MM.1S (cell line): ENCODE data around the gene LYZL6.

Experiments
- DNase-seq: peaks from one replicate; pipeline ENCODE4 v3.0.0-alpha.2; 2015
- H2AFZ ChIP-seq: fragments of 300-600 bp; sonication (generic); 2 replicates; pipeline ENCODE4 v1.6.0; 2016; ENCODE audit warnings: antibody characterized with exemption, low read length
- H3F3A ChIP-seq: fragments of 300-600 bp; sonication (generic); 2 replicates; pipeline ENCODE4 v1.6.1; 2016; ENCODE audit warnings: mild to moderate bottlenecking, antibody characterized with exemption, low read length, moderate library complexity, mixed read lengths; ENCODE audit not compliant: insufficient read depth
- H3K27ac ChIP-seq: fragments of 300-600 bp; sonication (generic); 2 replicates; pipeline ENCODE4 v1.5.1; 2016; ENCODE audit warnings: mild to moderate bottlenecking, low read length
- H3K27me3 ChIP-seq: fragments of 300-600 bp; sonication (generic); replicated peaks from 2 replicates; pipeline ENCODE4 v1.6.0; 2016; ENCODE audit warnings: low read length; ENCODE audit not compliant: insufficient read depth
- H3K36me3 ChIP-seq: fragments of 300-600 bp; sonication (generic); replicated peaks from 2 replicates; pipeline ENCODE4 v1.6.1; 2016; ENCODE audit warnings: mild to moderate bottlenecking, low read length, mixed read lengths; ENCODE audit not compliant: insufficient read depth
- H3K4me1 ChIP-seq: fragments of 300-600 bp; sonication (generic); 2 replicates; pipeline ENCODE4 v1.6.1; 2016; ENCODE audit warnings: low read length, mixed read lengths
- H3K4me2 ChIP-seq: fragments of 300-600 bp; sonication (generic); 2 replicates; pipeline ENCODE4 v1.6.0; 2016; ENCODE audit warnings: low read depth, low read length
- H3K4me3 ChIP-seq: fragments of 300-600 bp; sonication (generic); 2 replicates; pipeline ENCODE4 v1.5.1; 2016; ENCODE audit warnings: low read length, mixed read lengths
- H3K79me2 ChIP-seq: fragments of 300-600 bp; sonication (generic); 2 replicates; pipeline ENCODE4 v1.6.1; 2016; ENCODE audit warnings: mixed run types, low read length, mixed read lengths
- H3K9ac ChIP-seq: fragments of 300-600 bp; sonication (generic); 2 replicates; pipeline ENCODE4 v1.6.1; 2016; ENCODE audit warnings: low read length, mixed read lengths
- H3K9me2 ChIP-seq: fragments of 300-600 bp; sonication (generic); replicated peaks from 2 replicates; pipeline ENCODE4 v1.6.1; 2016; ENCODE audit warnings: mild to moderate bottlenecking, low read length, mixed read lengths; ENCODE audit not compliant: insufficient read depth
- H3K9me3 ChIP-seq: fragments of 300-600 bp; sonication (generic); replicated peaks from 2 replicates; pipeline ENCODE4 v1.6.1; 2016; ENCODE audit warnings: mild to moderate bottlenecking, low read length, mixed read lengths; ENCODE audit not compliant: insufficient read depth
- H4K20me1 ChIP-seq: fragments of 300-600 bp; sonication (generic); 2 replicates; pipeline ENCODE4 v1.6.1; 2016; ENCODE audit warnings: mild to moderate bottlenecking, low read length, moderate library complexity, mixed read lengths; ENCODE audit not compliant: insufficient read depth
- EZH2 ChIP-seq: fragments of 300-600 bp; sonication (generic); optimal IDR thresholded peaks from 2 replicates; pipeline ENCODE3; 2017; ENCODE audit warnings: low read depth, mild to moderate bottlenecking, antibody characterized with exemption, low read length, mixed read lengths
- EZH2phosphoT487 ChIP-seq: fragments of 300-600 bp; sonication (generic); IDR thresholded peaks from 2 replicates; pipeline ENCODE4 v1.6.1; 2018; ENCODE audit warnings: antibody characterized with exemption, low read length
- TF ChIP-seq, protein P1 (sequence below): fragments of 300-600 bp; sonication (generic); IDR thresholded peaks from 2 replicates; pipeline ENCODE4 v1.5.1; 2016; ENCODE audit warnings: antibody characterized with exemption, low read length, mixed read lengths

LYZL6 gene

GRCh38 chr17:35972066-35972465, 28.6 kb upstream of the LYZL6 start:
- Histone ChIP-seq H3K9ac (no peak overlapping the region), H3F3A (no peaks in the 10 kb centered on the region), H3K4me2 (no peak overlapping the region), H4K20me1 (no peaks in the 10 kb centered on the region), H3K4me3 (no peak overlapping the region), H3K9me3 (no peaks in the 10 kb centered on the region), H3K36me3 (no peaks in the 10 kb centered on the region), H3K4me1 (peaks cover 15% of the 10 kb centered on the region), H2AFZ (no peak overlapping the region), H3K27ac (no peak overlapping the region), H3K79me2 (no peaks in the 10 kb centered on the region), H3K27me3 (no peaks in the 10 kb centered on the region), H3K9me2 (no peaks in the 10 kb centered on the region)
- TF ChIP-seq, protein P1, sequence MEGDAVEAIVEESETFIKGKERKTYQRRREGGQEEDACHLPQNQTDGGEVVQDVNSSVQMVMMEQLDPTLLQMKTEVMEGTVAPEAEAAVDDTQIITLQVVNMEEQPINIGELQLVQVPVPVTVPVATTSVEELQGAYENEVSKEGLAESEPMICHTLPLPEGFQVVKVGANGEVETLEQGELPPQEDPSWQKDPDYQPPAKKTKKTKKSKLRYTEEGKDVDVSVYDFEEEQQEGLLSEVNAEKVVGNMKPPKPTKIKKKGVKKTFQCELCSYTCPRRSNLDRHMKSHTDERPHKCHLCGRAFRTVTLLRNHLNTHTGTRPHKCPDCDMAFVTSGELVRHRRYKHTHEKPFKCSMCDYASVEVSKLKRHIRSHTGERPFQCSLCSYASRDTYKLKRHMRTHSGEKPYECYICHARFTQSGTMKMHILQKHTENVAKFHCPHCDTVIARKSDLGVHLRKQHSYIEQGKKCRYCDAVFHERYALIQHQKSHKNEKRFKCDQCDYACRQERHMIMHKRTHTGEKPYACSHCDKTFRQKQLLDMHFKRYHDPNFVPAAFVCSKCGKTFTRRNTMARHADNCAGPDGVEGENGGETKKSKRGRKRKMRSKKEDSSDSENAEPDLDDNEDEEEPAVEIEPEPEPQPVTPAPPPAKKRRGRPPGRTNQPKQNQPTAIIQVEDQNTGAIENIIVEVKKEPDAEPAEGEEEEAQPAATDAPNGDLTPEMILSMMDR = no peak
- TF ChIP-seq EZH2phosphoT487 (no peak), EZH2 (no peak)
- DNase-seq = no peak

DNA sequence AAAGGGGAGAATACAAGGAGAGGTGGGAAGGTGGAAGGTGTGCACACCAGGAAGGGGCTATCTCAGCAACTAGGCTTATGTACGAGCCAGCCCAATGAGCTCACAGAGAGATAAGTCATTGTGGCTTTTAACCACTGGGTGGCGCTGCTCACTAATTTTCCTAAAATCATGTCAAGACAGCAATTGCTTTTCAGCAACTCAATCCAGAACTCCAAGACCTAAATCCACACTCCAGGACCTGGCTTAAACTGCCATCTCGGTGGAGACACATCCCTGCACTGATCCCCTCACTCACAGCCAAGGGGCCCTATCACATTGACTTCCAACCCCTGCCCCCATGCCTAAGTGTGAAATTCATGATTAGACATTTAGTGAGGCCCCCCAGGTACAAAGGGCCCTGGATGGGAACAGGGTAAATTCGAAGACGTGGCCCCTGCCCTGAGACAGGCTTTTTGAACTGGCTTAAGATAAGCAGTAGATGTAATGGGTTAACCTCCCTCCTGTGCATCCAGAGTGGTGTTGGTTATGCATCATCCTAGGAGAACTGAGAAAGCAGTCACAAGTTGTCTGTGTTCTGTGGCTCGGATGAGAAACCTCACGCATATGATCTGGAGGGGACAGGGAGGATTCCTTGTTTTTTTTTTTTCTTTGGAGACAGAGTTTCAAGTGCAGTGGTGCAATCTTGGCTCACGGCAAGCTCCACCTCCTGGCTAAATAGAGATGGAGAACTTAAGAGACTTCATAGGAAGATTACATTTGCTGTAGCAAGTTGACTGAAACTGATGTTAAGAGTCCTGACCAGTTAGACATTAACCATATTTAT, 26.3 kb upstream of the LYZL6 start:
- DNase-seq = peak; percentile 78
- Histone ChIP-seq H3K9me2 (no peaks in the 10 kb centered on the region), H3K4me2 (peak overlapping the region; percentile 28; the same call in 1 of the 2 replicates), H3K79me2 (no peaks in the 10 kb centered on the region), H3F3A (no peaks in the 10 kb centered on the region), H4K20me1 (no peaks in the 10 kb centered on the region), H3K4me1 (peaks cover 8% of the 10 kb centered on the region), H3K27me3 (no peaks in the 10 kb centered on the region), H3K36me3 (no peaks in the 10 kb centered on the region), H2AFZ (peak overlapping the region; percentile 42), H3K9me3 (no peaks in the 10 kb centered on the region), H3K4me3 (no peak overlapping the region), H3K9ac (no peak overlapping the region), H3K27ac (no peak overlapping the region)
- TF ChIP-seq EZH2 (no peak), EZH2phosphoT487 (no peak)
- TF ChIP-seq, protein P1 = peak; percentile 80

- no peak for DNase-seq
- Histone ChIP-seq H4K20me1 (no peaks in the 10 kb centered on the region), H3K9me3 (no peaks in the 10 kb centered on the region), H3K4me1 (peaks cover 8% of the 10 kb centered on the region), H3F3A (no peaks in the 10 kb centered on the region), H3K27me3 (no peaks in the 10 kb centered on the region), H3K36me3 (no peaks in the 10 kb centered on the region), H3K27ac (no peak overlapping the region), H3K9me2 (no peaks in the 10 kb centered on the region), H3K79me2 (no peaks in the 10 kb centered on the region), H3K4me2 (no peak overlapping the region), H3K4me3 (no peak overlapping the region), H2AFZ (no peak overlapping the region), H3K9ac (no peak overlapping the region)
- TF ChIP-seq EZH2 (no peak), EZH2phosphoT487 (no peak)
- TF ChIP-seq, protein P1 = no peak
These were observed 25.1 kb upstream of the LYZL6 start for GRCh38 chr17:35968520-35969054.
